ENCODE results near the gene UBL7. TPM values are rescaled to one million over a fixed set of nuclear protein-coding genes. Genes with fewer than 3 reads are reported as not detected.

The UBL7 gene
- total and polyA plus RNA-seq, 8 donors = 2.0 to 131 (median 35.8) TPM

DNA sequence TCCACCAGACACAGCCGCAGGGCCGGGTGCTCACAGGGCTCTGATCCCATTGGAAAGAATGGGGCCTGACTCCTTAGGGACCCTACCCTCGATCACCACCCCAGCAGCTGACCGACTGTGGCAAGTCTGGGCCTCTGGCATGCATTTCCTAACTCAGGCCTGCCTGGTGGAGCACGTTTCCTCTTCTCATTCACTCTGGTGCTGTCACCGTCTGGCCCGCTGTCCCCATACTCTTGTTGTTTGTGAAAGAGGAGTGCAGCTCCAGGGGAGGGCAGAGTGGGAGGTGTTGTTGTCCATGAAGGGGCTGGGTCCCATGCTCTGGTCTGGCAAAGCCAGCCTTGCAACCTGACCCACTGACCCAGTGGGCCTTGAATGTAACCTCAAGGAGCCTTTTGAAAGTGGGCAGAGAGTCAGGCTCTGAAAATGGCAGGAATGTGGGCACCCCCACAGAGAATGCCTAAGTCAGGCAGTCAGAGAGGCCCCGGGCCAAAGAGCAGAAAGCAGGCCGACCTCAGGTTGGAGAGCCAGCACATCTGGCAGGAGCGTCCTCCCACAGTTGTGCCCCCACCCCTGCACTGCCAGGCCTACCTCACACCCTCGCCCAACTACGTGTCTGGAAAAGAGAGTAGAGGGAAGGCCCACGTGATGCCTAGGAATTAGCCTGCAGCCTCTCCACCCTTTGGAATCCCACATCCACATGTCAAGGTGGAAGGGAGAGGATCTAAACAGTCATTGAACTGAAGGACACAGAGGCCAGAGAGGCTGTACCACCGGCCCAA lies 38.1 kb downstream of the UBL7 start:
- H3K4me1 ChIP-seq = peaks cover 0 to 24% (median 1%) of the 10 kb centered on the region in 4 donors
- no peaks in the 10 kb centered on the region for H3K27me3 ChIP-seq
- intact Hi-C loops (cut with DNase I; ENCODE audit: low total_unique reads) = no loop called here
- WGBS, 5 donors = 80 to 89% (median 88%) methylated on average over 14 of the region's 14 CpGs
- no peak overlapping the region for H3K4me3 ChIP-seq
- peak overlapping the region in 1 of 5 donors; percentile 39 for H3K27ac ChIP-seq
- TF ChIP-seq, protein P1, sequence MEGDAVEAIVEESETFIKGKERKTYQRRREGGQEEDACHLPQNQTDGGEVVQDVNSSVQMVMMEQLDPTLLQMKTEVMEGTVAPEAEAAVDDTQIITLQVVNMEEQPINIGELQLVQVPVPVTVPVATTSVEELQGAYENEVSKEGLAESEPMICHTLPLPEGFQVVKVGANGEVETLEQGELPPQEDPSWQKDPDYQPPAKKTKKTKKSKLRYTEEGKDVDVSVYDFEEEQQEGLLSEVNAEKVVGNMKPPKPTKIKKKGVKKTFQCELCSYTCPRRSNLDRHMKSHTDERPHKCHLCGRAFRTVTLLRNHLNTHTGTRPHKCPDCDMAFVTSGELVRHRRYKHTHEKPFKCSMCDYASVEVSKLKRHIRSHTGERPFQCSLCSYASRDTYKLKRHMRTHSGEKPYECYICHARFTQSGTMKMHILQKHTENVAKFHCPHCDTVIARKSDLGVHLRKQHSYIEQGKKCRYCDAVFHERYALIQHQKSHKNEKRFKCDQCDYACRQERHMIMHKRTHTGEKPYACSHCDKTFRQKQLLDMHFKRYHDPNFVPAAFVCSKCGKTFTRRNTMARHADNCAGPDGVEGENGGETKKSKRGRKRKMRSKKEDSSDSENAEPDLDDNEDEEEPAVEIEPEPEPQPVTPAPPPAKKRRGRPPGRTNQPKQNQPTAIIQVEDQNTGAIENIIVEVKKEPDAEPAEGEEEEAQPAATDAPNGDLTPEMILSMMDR (IDR thresholded peaks at IDR 0.05) = no peak
- TF ChIP-seq POLR2AphosphoS5 (IDR thresholded peaks at IDR 0.05) (no peak), POLR2A (IDR thresholded peaks at IDR 0.05) (no peak), EP300 (IDR thresholded peaks at IDR 0.05) (no peak)
- no peak for DNase-seq
- H3K36me3 ChIP-seq = no peaks in the 10 kb centered on the region
- no peaks in the 10 kb centered on the region for H3K9me3 ChIP-seq

DNA sequence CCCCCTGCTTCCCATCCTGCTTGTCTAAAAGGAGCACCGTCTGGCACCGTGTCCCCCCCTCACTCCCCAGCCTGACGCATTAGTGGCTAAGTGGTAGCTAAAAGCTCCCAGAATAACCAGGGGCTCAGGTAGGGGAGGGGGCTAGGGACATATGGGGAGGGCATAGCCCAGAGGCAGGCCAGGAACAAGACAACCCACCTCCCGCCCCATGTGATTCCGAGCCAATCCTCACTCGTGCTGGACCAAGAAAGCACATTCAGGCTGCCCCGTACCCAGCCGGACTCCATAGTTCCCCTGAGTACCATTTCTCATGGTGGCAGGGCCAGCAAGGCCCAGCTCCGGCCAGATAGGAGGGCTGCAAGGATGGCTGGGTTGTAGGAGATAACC lies 38.7 kb downstream of the UBL7 start:
- no peak for TF ChIP-seq POLR2A (IDR thresholded peaks at IDR 0.05)
- TF ChIP-seq EP300 (IDR thresholded peaks at IDR 0.05) = no peak
- TF ChIP-seq, protein P1 (IDR thresholded peaks at IDR 0.05) = no peak
- TF ChIP-seq POLR2AphosphoS5 (IDR thresholded peaks at IDR 0.05) = no peak
- 79 to 91% (median 88%) methylated on average over 9 of the region's 9 CpGs for WGBS, 5 donors
- no peaks in the 10 kb centered on the region for H3K27me3 ChIP-seq
- no peak for DNase-seq
- no peaks in the 10 kb centered on the region for H3K9me3 ChIP-seq
- H3K27ac ChIP-seq = peak overlapping the region in 1 of 5 donors; percentile 39
- intact Hi-C loops (cut with DNase I; ENCODE audit: low total_unique reads) = no loop called here
- no peak overlapping the region for H3K4me3 ChIP-seq
- H3K36me3 ChIP-seq = peaks cover 0 to 5% (median 0%) of the 10 kb centered on the region in 4 donors
- H3K4me1 ChIP-seq = peaks cover 0 to 24% (median 1%) of the 10 kb centered on the region in 4 donors

DNA sequence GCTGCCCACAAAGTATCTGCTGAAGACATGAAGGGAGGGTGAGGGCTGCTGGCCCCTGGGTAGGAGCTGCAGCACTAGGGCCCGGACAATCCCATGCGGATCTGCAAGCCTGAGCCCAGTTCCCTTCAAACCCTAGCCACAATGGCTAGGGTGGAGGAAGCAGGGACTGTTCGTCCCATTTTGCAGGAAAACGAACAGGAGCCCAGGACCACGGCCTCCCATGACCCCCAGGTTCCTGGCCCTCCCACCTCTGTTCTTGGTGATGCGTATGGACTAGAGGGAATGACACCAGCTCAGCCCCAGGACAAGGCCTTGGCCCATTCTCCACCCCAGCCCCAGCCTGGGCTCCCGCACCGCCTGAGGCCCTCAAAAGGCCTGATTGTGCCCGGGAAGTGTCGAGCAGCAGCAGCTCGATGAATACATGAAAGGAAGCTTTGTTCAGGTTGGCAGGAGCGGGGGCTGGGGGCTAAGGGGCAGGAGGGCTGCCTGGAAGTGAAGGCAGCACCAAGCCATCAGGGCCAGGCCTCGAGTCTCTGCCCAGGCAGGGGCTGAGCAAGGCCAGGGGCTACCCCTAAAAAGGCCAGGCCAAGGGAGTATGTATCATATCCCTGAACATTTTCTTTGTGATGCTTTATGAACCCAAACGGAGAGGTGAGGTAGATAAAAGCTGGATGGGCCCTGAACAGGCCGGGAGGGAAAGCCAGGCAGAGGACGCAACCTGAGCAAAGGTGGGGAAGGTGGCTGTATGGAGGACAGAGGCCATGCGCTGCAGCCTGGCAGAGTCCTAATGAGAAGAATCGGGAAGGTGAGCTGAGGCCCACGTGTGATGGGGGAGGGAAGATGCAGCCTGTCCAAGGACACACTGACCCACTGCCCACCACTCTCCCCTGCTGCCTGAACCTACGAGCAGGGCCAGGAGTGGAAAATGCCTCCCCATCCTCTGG lies 39.4 kb downstream of the UBL7 start:
- no peaks in the 10 kb centered on the region for H3K27me3 ChIP-seq
- DNase-seq = peak in 1 of 2 donors; percentile 48
- H3K4me3 ChIP-seq = no peak overlapping the region
- peaks cover 0 to 24% (median 1%) of the 10 kb centered on the region in 4 donors for H3K4me1 ChIP-seq
- no peak overlapping the region for H3K27ac ChIP-seq
- intact Hi-C loops (cut with DNase I; ENCODE audit: low total_unique reads) = no loop called here
- TF ChIP-seq, protein P1 (IDR thresholded peaks at IDR 0.05) = no peak
- TF ChIP-seq POLR2AphosphoS5 (IDR thresholded peaks at IDR 0.05) (no peak), POLR2A (IDR thresholded peaks at IDR 0.05) (no peak), EP300 (IDR thresholded peaks at IDR 0.05) (no peak)
- H3K36me3 ChIP-seq = peaks cover 0 to 11% (median 0%) of the 10 kb centered on the region in 4 donors
- no peaks in the 10 kb centered on the region for H3K9me3 ChIP-seq
- WGBS, 5 donors = 87 to 89% (median 88%) methylated on average over 15 to 20 of the region's 20 CpGs

DNA sequence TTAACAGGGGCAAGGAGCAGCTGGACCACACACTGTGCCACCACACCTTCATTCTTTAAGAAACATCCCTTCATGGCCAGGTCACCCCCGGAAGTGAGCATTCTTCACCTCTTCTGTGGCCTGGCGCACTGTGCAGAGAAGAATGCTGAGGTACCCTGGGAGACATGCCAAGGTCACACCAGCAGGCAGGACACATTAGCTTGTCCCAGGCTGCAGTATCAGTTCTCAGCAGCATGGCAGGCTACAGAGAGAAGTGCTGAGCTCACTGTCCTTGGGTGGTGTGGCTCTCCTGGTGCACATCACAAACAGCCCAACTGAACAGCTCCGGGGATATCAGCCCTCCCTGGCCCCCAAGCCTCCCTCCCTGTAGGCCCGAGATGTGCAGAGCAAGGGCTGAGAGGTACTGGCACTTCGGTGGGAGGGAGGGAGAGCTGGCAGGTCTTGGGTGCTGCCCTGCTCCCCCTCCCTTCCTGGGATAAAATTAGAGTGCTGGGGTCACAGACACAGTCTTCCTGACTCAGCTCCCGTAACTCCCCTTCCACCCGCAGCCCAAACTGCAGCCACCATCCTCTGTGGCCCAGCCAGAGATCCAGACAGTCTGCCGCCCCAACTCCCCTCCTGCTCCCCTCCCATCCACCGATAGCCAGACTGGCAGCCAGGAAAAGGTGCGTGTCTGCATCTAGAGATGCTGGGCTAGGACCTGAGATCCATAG lies 40.6 kb downstream of the UBL7 start:
- DNase-seq = peak in 1 of 2 donors; percentile 28
- Histone ChIP-seq H3K9me3 (no peaks in the 10 kb centered on the region), H3K4me1 (peaks cover 0 to 24% (median 1%) of the 10 kb centered on the region in 4 donors), H3K36me3 (peaks cover 0 to 24% (median 5%) of the 10 kb centered on the region in 4 donors), H3K4me3 (no peak overlapping the region), H3K27ac (no peak overlapping the region), H3K27me3 (no peaks in the 10 kb centered on the region)
- no peak for TF ChIP-seq POLR2AphosphoS5 (IDR thresholded peaks at IDR 0.05)
- TF ChIP-seq, protein P1 (IDR thresholded peaks at IDR 0.05) = no peak
- TF ChIP-seq POLR2A (IDR thresholded peaks at IDR 0.05) = no peak
- no peak for TF ChIP-seq EP300 (IDR thresholded peaks at IDR 0.05)
- intact Hi-C loops (cut with DNase I; ENCODE audit: low total_unique reads) = no loop called here
- 59 to 83% (median 81%) methylated on average over 5 to 10 of the region's 10 CpGs for WGBS, 5 donors
